Neural progenitor cell (in vitro differentiated cells): Measurements from ENCODE around the gene TRAM2. TPM values are rescaled to one million over a fixed set of nuclear protein-coding genes. Genes with fewer than 3 reads are reported as not detected.

Experiments used
- DNase-seq: peaks from one replicate; pipeline ENCODE4 v3.0.0-alpha.2; 2016; ENCODE audit warnings: low spot score
- H2AFZ ChIP-seq: fragments of 200-600 bp; sonication (generic); replicated peaks from 2 replicates; pipeline ENCODE4 v1.6.1; 2016; ENCODE audit warnings: antibody characterized with exemption
- H3F3A ChIP-seq: fragments of 200-600 bp; sonication (generic); 2 replicates; pipeline ENCODE4 v1.6.1; 2016; ENCODE audit warnings: antibody characterized with exemption, low read depth
- H3K27ac ChIP-seq: fragments of 200-600 bp; sonication (generic); 2 replicates; pipeline ENCODE4 v1.5.1; 2016; ENCODE audit warnings: mild to moderate bottlenecking
- H3K27me3 ChIP-seq: fragments of 200-600 bp; sonication (generic); 2 replicates; pipeline ENCODE4 v1.6.1; 2016; ENCODE audit warnings: mild to moderate bottlenecking, moderate library complexity
- H3K36me3 ChIP-seq: fragments of 200-600 bp; sonication (generic); 2 replicates; pipeline ENCODE4 v1.5.1; 2016
- H3K4me1 ChIP-seq: fragments of 200-600 bp; sonication (generic); 2 replicates; pipeline ENCODE4 v1.6.1; 2016; ENCODE audit warnings: mixed run types
- H3K4me2 ChIP-seq: fragments of 200-600 bp; sonication (generic); 2 replicates; pipeline ENCODE4 v1.6.1; 2016
- H3K4me3 ChIP-seq: fragments of 200-600 bp; sonication (generic); 2 replicates; pipeline ENCODE4 v1.5.1; 2016
- H3K79me2 ChIP-seq: fragments of 200-600 bp; sonication (generic); 2 replicates; pipeline ENCODE4 v1.6.1; 2016; ENCODE audit warnings: low read depth
- H3K9ac ChIP-seq: fragments of 200-600 bp; sonication (generic); 2 replicates; pipeline ENCODE4 v1.6.1; 2016
- H3K9me3 ChIP-seq: fragments of 200-600 bp; sonication (generic); 2 replicates; pipeline ENCODE4 v1.5.1; 2016; ENCODE audit warnings: low read depth
- H4K20me1 ChIP-seq: fragments of 200-600 bp; sonication (generic); 2 replicates; pipeline ENCODE4 v1.6.1; 2016; ENCODE audit warnings: low read depth
- H3K27ac Mint-ChIP-seq: 3 replicates; pipeline ENCODE4 v1.8.0; 2021; ENCODE audit warnings: mixed read lengths
- H3K27me3 Mint-ChIP-seq: 2 replicates; pipeline ENCODE4 v1.8.0; 2022; ENCODE audit warnings: low read depth, mild to moderate bottlenecking, inconsistent platforms, moderate library complexity, mixed read lengths; ENCODE audit not compliant: insufficient read depth
- H3K36me3 Mint-ChIP-seq: 3 replicates; pipeline ENCODE4 v1.8.0; 2021; ENCODE audit warnings: mixed read lengths
- H3K4me1 Mint-ChIP-seq: 3 replicates; pipeline ENCODE4 v1.8.0; 2021; ENCODE audit warnings: mixed read lengths
- H3K4me3 Mint-ChIP-seq: 3 replicates; pipeline ENCODE4 v1.8.0; 2021; ENCODE audit warnings: mild to moderate bottlenecking, moderate library complexity, mixed read lengths
- H3K9me3 Mint-ChIP-seq: 3 replicates; pipeline ENCODE4 v1.8.0; 2020; ENCODE audit warnings: mixed read lengths
- EZH2 ChIP-seq: fragments of 200-600 bp; sonication (generic); IDR thresholded peaks from 2 replicates; pipeline ENCODE4 v1.6.1; 2017; ENCODE audit warnings: antibody characterized with exemption, mild to moderate bottlenecking, moderate library complexity
- EZH2phosphoT487 ChIP-seq: fragments of 200-600 bp; sonication (generic); IDR thresholded peaks from 2 replicates; pipeline ENCODE4 v1.6.1; 2017; ENCODE audit warnings: antibody characterized with exemption
- total RNA-seq: library from RNA; depleted of rRNA; stranded (reverse); fragments of >200 nt; gene quantifications from 2 replicates; pipeline ENCODE4 v1.2.3, GENCODE V29; 2015; ENCODE audit warnings: low replicate concordance
- TF ChIP-seq, protein P1 (sequence below): fragments of 200-600 bp; sonication (generic); IDR thresholded peaks from 2 replicates; pipeline ENCODE4 v1.5.1; 2017; ENCODE audit warnings: antibody characterized with exemption, mild to moderate bottlenecking

TRAM2 gene
- total RNA-seq, 1 donor from 2014 or later = 12.3 TPM

- H3K4me3 Mint-ChIP-seq = no peak overlapping the region
- Histone ChIP-seq H3K4me1 (peaks cover 19% of the 10 kb centered on the region), H3K79me2 (no peaks in the 10 kb centered on the region), H3K9ac (no peak overlapping the region), H3F3A (peaks cover 11% of the 10 kb centered on the region), H3K36me3 (no peaks in the 10 kb centered on the region), H3K4me2 (no peak overlapping the region), H2AFZ (no peak overlapping the region), H4K20me1 (no peaks in the 10 kb centered on the region), H3K4me3 (no peak overlapping the region), H3K27me3 (no peaks in the 10 kb centered on the region), H3K9me3 (no peaks in the 10 kb centered on the region), H3K27ac (no peak overlapping the region)
- no peaks in the 10 kb centered on the region for H3K9me3 Mint-ChIP-seq
- peaks cover 32% of the 10 kb centered on the region for H3K4me1 Mint-ChIP-seq
- TF ChIP-seq EZH2 (no peak), EZH2phosphoT487 (no peak)
- TF ChIP-seq, protein P1, sequence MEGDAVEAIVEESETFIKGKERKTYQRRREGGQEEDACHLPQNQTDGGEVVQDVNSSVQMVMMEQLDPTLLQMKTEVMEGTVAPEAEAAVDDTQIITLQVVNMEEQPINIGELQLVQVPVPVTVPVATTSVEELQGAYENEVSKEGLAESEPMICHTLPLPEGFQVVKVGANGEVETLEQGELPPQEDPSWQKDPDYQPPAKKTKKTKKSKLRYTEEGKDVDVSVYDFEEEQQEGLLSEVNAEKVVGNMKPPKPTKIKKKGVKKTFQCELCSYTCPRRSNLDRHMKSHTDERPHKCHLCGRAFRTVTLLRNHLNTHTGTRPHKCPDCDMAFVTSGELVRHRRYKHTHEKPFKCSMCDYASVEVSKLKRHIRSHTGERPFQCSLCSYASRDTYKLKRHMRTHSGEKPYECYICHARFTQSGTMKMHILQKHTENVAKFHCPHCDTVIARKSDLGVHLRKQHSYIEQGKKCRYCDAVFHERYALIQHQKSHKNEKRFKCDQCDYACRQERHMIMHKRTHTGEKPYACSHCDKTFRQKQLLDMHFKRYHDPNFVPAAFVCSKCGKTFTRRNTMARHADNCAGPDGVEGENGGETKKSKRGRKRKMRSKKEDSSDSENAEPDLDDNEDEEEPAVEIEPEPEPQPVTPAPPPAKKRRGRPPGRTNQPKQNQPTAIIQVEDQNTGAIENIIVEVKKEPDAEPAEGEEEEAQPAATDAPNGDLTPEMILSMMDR = no peak
- no peak for DNase-seq
- peaks cover 2% of the 10 kb centered on the region for H3K27me3 Mint-ChIP-seq
- peaks cover 2% of the 10 kb centered on the region for H3K36me3 Mint-ChIP-seq
- no peak overlapping the region for H3K27ac Mint-ChIP-seq
Observed at GRCh38 chr6:52591832-52592231, 15.0 kb upstream of the TRAM2 start.

GRCh38 chr6:52590152-52590891, 13.5 kb upstream of the TRAM2 start:
- H3K4me3 ChIP-seq = no peak overlapping the region
- Mint-ChIP-seq H3K27ac (no peak overlapping the region), H3K9me3 (no peaks in the 10 kb centered on the region), H3K27me3 (peaks cover 2% of the 10 kb centered on the region), H3K4me1 (peaks cover 20% of the 10 kb centered on the region), H3K36me3 (peaks cover 3% of the 10 kb centered on the region), H3K4me3 (no peak overlapping the region)
- DNase-seq = peak; percentile 22
- H3K27me3 ChIP-seq = no peaks in the 10 kb centered on the region
- H3K9me3 ChIP-seq = no peaks in the 10 kb centered on the region
- H3K36me3 ChIP-seq = no peaks in the 10 kb centered on the region
- peaks cover 8% of the 10 kb centered on the region for H3F3A ChIP-seq
- no peak overlapping the region for H3K27ac ChIP-seq
- H3K9ac ChIP-seq = no peak overlapping the region
- H3K79me2 ChIP-seq = no peaks in the 10 kb centered on the region
- TF ChIP-seq EZH2phosphoT487 (no peak), EZH2 (no peak)
- TF ChIP-seq, protein P1 = no peak
- no peak overlapping the region for H2AFZ ChIP-seq
- peaks cover 19% of the 10 kb centered on the region for H3K4me1 ChIP-seq
- H3K4me2 ChIP-seq = no peak overlapping the region
- no peaks in the 10 kb centered on the region for H4K20me1 ChIP-seq

DNA sequence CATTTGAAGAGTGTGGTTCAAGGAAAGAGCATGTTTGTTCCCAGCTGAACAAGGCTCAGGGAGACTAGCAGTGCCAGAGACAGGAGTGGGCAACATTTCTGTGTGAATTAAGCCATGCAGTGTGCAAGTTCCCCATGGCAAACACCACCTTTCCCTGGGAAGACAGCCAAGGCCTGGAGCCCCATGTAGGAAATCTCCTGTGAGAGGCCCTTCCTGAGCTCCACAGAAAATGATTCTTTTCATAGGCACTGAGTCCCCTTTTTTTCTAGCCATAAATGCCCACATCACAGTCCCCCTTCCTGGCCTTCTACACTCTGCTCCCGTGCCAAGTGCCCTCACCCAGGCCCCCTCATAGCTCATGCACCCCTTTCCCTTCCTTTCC, 11.8 kb upstream of the TRAM2 start:
- Histone ChIP-seq H3K4me3 (no peak overlapping the region), H3K27ac (peak overlapping the region; percentile 16), H3F3A (no peaks in the 10 kb centered on the region), H3K27me3 (no peaks in the 10 kb centered on the region), H3K36me3 (no peaks in the 10 kb centered on the region), H3K79me2 (no peaks in the 10 kb centered on the region), H2AFZ (peak overlapping the region; percentile 77), H3K4me2 (no peak overlapping the region), H3K9ac (no peak overlapping the region), H3K9me3 (no peaks in the 10 kb centered on the region), H4K20me1 (no peaks in the 10 kb centered on the region), H3K4me1 (peaks cover 9% of the 10 kb centered on the region)
- Mint-ChIP-seq H3K27ac (peak overlapping the region; percentile 72), H3K4me1 (peaks cover 9% of the 10 kb centered on the region), H3K9me3 (no peaks in the 10 kb centered on the region), H3K4me3 (no peak overlapping the region), H3K36me3 (peaks cover 3% of the 10 kb centered on the region), H3K27me3 (peaks cover 2% of the 10 kb centered on the region)
- TF ChIP-seq EZH2 (no peak), EZH2phosphoT487 (no peak)
- TF ChIP-seq, protein P1 = no peak
- DNase-seq = no peak
